ENCODE data around the gene ZNF592.

GRCh38 chr15:84813435-84813834 is 65.0 kb downstream of the ZNF592 start:
- no peak for TF ChIP-seq POLR2A (IDR thresholded peaks at IDR 0.05)
- TF ChIP-seq CTCF (IDR thresholded peaks at IDR 0.05): no peak
- TF ChIP-seq POLR2AphosphoS5 (IDR thresholded peaks at IDR 0.05): no peak
- no peak for TF ChIP-seq EP300 (IDR thresholded peaks at IDR 0.05; ENCODE audit: low read depth)

Data from transverse colon (tissue), 4 donors.